ENCODE data around the gene CCDC102A. TPM values are rescaled to one million over a fixed set of nuclear protein-coding genes. Genes with fewer than 3 reads are reported as not detected.

Gene CCDC102A
- total and polyA plus RNA-seq, 10 of the 15 experiments (the other 5 are each of a cell fraction or from before 2014, with no cell fraction given), result 0.03 to 5.9 (median 2.4) TPM

DNA sequence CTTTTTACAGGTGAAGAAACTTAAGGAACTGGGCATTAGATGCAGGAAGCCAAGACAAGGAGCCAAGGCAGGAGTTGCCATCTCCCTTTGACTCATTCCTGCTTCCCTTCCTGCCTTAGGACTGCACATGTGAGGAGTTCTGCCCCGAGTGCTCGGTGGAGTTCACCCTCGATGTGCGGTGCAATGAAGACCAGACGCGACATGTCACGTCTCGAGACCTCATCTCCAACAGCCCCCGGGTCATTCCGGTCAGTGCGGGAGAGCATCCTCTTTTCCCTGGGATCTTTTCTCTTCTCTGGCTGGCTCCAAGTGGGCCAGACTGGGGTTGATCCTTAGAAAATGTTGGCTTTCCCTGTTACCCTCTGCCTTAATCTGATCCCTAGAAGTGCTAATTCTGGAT lies 67.3 kb downstream of the CCDC102A start (continued):
- TF ChIP-seq, protein P1, sequence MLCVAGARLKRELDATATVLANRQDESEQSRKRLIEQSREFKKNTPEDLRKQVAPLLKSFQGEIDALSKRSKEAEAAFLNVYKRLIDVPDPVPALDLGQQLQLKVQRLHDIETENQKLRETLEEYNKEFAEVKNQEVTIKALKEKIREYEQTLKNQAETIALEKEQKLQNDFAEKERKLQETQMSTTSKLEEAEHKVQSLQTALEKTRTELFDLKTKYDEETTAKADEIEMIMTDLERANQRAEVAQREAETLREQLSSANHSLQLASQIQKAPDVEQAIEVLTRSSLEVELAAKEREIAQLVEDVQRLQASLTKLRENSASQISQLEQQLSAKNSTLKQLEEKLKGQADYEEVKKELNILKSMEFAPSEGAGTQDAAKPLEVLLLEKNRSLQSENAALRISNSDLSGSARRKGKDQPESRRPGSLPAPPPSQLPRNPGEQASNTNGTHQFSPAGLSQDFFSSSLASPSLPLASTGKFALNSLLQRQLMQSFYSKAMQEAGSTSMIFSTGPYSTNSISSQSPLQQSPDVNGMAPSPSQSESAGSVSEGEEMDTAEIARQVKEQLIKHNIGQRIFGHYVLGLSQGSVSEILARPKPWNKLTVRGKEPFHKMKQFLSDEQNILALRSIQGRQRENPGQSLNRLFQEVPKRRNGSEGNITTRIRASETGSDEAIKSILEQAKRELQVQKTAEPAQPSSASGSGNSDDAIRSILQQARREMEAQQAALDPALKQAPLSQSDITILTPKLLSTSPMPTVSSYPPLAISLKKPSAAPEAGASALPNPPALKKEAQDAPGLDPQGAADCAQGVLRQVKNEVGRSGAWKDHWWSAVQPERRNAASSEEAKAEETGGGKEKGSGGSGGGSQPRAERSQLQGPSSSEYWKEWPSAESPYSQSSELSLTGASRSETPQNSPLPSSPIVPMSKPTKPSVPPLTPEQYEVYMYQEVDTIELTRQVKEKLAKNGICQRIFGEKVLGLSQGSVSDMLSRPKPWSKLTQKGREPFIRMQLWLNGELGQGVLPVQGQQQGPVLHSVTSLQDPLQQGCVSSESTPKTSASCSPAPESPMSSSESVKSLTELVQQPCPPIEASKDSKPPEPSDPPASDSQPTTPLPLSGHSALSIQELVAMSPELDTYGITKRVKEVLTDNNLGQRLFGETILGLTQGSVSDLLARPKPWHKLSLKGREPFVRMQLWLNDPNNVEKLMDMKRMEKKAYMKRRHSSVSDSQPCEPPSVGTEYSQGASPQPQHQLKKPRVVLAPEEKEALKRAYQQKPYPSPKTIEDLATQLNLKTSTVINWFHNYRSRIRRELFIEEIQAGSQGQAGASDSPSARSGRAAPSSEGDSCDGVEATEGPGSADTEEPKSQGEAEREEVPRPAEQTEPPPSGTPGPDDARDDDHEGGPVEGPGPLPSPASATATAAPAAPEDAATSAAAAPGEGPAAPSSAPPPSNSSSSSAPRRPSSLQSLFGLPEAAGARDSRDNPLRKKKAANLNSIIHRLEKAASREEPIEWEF (IDR thresholded peaks at IDR 0.05; ENCODE audit: insufficient replicate concordance, low read depth, low read length), result no peak
- no peak for TF ChIP-seq POLR2A (IDR thresholded peaks at IDR 0.05; ENCODE audit: low read depth, low read length)
- TF ChIP-seq, protein P2, sequence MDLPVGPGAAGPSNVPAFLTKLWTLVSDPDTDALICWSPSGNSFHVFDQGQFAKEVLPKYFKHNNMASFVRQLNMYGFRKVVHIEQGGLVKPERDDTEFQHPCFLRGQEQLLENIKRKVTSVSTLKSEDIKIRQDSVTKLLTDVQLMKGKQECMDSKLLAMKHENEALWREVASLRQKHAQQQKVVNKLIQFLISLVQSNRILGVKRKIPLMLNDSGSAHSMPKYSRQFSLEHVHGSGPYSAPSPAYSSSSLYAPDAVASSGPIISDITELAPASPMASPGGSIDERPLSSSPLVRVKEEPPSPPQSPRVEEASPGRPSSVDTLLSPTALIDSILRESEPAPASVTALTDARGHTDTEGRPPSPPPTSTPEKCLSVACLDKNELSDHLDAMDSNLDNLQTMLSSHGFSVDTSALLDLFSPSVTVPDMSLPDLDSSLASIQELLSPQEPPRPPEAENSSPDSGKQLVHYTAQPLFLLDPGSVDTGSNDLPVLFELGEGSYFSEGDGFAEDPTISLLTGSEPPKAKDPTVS (IDR thresholded peaks at IDR 0.05; ENCODE audit: low read depth, low read length), result no peak
- no peak for TF ChIP-seq RCOR1 (conservative IDR thresholded peaks at IDR 0.05; ENCODE audit: low read depth, low read length)
- no peak for TF ChIP-seq NR2F1 (conservative IDR thresholded peaks at IDR 0.05)

DNA sequence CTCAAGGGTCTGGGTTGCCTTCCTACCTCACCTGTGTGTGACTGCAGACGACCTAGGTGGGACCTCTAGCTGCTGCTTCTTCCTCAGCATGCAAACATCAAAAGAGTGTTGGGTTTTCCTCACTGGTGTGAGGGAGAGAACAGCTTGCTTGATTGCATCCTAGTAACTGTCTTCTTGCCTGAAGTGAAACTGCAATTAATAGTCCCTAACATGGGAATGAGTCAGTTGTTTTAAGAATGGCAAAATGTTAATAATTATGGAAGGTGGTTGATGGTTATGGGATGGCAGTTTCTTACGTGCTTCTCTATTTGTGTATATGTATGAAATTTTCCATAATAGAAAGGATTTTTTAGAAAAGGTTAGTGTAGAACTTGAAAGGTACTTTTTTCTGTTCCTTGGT lies 68.0 kb downstream of the CCDC102A start:
- in situ Hi-C loops (cut with MboI) (no loop called here), intact Hi-C loops (cut with micrococcal nuclease; ENCODE audit: unreplicated experiment) (no loop called here)
- H3K4me1 ChIP-seq (ENCODE audit: control insufficient read depth, insufficient read depth, low read length), result peaks cover 5% of the 10 kb centered on the region
- H4K20me1 ChIP-seq (ENCODE audit: control insufficient read depth, insufficient read depth), result no peaks in the 10 kb centered on the region
- no peaks in the 10 kb centered on the region for H3K27me3 ChIP-seq (replicated peaks in 1 of 2; ENCODE audit: control insufficient read depth in 2 of 2, insufficient read depth in 2 of 2, low read length in 1 of 2)
- no peak for ATAC-seq
- peak; percentile 23 for FAIRE-seq
- ChIA-PET RAD21 (ENCODE audit: unreplicated experiment) (no interaction called here), POLR2A (no interaction called here), SMC1A (ENCODE audit: uncharacterized antibody, unreplicated experiment) (no interaction called here), CTCF (no interaction called here)
- H3K27ac ChIP-seq (ENCODE audit: control insufficient read depth, insufficient read depth), result no peak overlapping the region
- no peak overlapping the region for H3K9ac ChIP-seq (ENCODE audit: control insufficient read depth, insufficient read depth, low read length)
- no peak for DNase-seq (ENCODE audit: low read depth, low spot score)
- no peaks in the 10 kb centered on the region for H3K9me3 ChIP-seq (replicated peaks; ENCODE audit: control insufficient read depth, insufficient read depth, low read length)
- no peak overlapping the region for H3K4me3 ChIP-seq
- no peak overlapping the region for H2AFZ ChIP-seq (ENCODE audit: control insufficient read depth, low read depth, low read length)
- peaks cover 8% of the 10 kb centered on the region for H3K79me2 ChIP-seq (ENCODE audit: control insufficient read depth, insufficient read depth, low read length)
- H3K4me2 ChIP-seq (ENCODE audit: control insufficient read depth, insufficient read depth), result no peak overlapping the region
- 90% methylated on average over 2 of the region's 2 CpGs for WGBS (ENCODE audit: insufficient coverage, insufficient replicate concordance, low lambda C conversion rate, missing lambda C conversion rate)
- BruUV-seq (replicated peaks), result no TSS peak
- H3K36me3 ChIP-seq (ENCODE audit: control insufficient read depth in 2 of 2, insufficient read depth in 2 of 2, low read length in 1 of 2), result peaks cover 25 to 45% of the 10 kb centered on the region in 2 experiments
- TF ChIP-seq CTCF (IDR thresholded peaks at IDR 0.05 in 2 of 3, conservative IDR thresholded peaks at IDR 0.05 in 1 of 3; ENCODE audit: control insufficient read depth in 2 of 3, extremely low read depth in 1 of 3, insufficient read depth in 1 of 3, low read depth in 3 of 3, low read length in 3 of 3) (no peak), ZBTB11 (CRISPR knock-in tag; IDR thresholded peaks at IDR 0.05) (no peak), FOXM1 (IDR thresholded peaks at IDR 0.05; ENCODE audit: low read depth, low read length) (no peak), IKZF1 (conservative IDR thresholded peaks at IDR 0.05) (no peak), SREBF2 (IDR thresholded peaks at IDR 0.05; ENCODE audit: low read length) (no peak), NFIC (IDR thresholded peaks at IDR 0.05; ENCODE audit: low read depth, low read length) (no peak), ZNF274 (IDR thresholded peaks at IDR 0.05; ENCODE audit: insufficient read depth, insufficient read length) (no peak)

Data from GM12878 (cell line).